Hepatocyte (in vitro differentiated cells): Measurements from ENCODE around the gene CRBN.

Source experiments
- EZH2 ChIP-seq: fragments of 200-600 bp; sonication (generic); IDR thresholded peaks from 2 replicates; pipeline ENCODE4 v1.6.1; 2016; ENCODE audit warnings: antibody characterized with exemption, mild to moderate bottlenecking, borderline replicate concordance
- TF ChIP-seq, protein P1 (sequence below): fragments of 200-600 bp; sonication (generic); IDR thresholded peaks from 2 replicates; pipeline ENCODE4 v1.5.1; 2016; ENCODE audit warnings: antibody characterized with exemption, mild to moderate bottlenecking; ENCODE audit not compliant: poor library complexity

- TF ChIP-seq, protein P1, sequence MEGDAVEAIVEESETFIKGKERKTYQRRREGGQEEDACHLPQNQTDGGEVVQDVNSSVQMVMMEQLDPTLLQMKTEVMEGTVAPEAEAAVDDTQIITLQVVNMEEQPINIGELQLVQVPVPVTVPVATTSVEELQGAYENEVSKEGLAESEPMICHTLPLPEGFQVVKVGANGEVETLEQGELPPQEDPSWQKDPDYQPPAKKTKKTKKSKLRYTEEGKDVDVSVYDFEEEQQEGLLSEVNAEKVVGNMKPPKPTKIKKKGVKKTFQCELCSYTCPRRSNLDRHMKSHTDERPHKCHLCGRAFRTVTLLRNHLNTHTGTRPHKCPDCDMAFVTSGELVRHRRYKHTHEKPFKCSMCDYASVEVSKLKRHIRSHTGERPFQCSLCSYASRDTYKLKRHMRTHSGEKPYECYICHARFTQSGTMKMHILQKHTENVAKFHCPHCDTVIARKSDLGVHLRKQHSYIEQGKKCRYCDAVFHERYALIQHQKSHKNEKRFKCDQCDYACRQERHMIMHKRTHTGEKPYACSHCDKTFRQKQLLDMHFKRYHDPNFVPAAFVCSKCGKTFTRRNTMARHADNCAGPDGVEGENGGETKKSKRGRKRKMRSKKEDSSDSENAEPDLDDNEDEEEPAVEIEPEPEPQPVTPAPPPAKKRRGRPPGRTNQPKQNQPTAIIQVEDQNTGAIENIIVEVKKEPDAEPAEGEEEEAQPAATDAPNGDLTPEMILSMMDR = no peak
- no peak for TF ChIP-seq EZH2
Measured at GRCh38 chr3:3129579-3129978, 49.9 kb downstream of the CRBN start.
